Panc1 (cell line): ENCODE results near the gene HBB.

ENCODE experiments used
- POLR2AphosphoS5 ChIP-seq: IDR thresholded peaks from 2 replicates; pipeline ENCODE4 v1.6.1; 2012; ENCODE audit warnings: mild to moderate bottlenecking, low read depth, low read length, moderate library complexity
- REST ChIP-seq, 2 experiments: IDR thresholded peaks; 2 replicates each; pipeline ENCODE4 v1.6.1; 2011 to 2012; ENCODE audit warnings: low read depth in 2 of 2, control low read depth in 1 of 2, low read length in 1 of 2, mild to moderate bottlenecking in 1 of 2, moderate library complexity in 1 of 2; ENCODE audit not compliant: insufficient read depth in 1 of 2
- SIN3A ChIP-seq: IDR thresholded peaks from 2 replicates; pipeline ENCODE4 v1.6.1; 2012; ENCODE audit warnings: low read depth, mild to moderate bottlenecking, low read length, moderate library complexity, borderline replicate concordance; ENCODE audit not compliant: insufficient read depth
- TCF7L2 ChIP-seq: IDR thresholded peaks from 2 replicates; pipeline ENCODE4 v1.6.1; 2011; ENCODE audit warnings: mild to moderate bottlenecking, low read depth, low read length, inconsistent platforms
- TF ChIP-seq, protein P1 (sequence below): fragments of 450-650 bp; IDR thresholded peaks from 2 replicates; pipeline ENCODE4 v1.5.1; 2017; ENCODE audit warnings: mild to moderate bottlenecking

DNA sequence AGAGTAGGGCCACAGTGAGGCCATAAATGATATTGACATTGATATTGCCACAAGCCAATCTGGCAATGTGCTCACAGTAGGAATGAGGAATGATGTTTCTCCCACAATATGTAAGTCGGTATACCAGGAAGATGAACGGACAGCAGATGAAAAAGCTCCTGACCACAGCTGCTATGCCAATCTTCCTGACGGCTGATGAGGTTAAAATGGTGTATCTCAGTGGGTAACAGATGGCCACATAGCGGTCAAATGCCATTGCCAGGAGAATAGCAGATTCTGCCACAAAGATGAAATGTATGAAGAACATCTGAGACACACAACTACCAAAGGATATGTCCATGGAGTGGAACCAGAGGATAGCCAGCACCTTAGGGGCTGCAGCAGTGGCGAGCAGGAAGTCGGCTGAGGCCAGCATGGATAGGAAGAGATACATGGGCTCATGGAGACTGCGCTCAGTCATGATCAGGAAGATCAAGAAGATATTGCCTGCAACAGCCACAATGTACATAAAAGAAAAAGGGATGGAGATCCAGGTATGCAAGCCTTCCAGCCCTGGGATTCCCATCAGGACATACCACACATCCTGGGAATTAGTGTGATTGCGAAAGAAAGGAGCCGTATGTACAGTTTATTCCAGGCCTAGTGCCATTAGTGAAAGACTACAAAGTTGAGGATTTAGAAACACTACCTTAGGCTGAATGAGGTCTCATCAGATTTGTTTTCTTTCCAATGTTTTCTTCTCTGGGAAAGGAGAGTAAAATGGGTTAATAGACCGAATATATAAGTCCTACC lies 48.6 kb downstream of the HBB start:
- TF ChIP-seq, protein P1, sequence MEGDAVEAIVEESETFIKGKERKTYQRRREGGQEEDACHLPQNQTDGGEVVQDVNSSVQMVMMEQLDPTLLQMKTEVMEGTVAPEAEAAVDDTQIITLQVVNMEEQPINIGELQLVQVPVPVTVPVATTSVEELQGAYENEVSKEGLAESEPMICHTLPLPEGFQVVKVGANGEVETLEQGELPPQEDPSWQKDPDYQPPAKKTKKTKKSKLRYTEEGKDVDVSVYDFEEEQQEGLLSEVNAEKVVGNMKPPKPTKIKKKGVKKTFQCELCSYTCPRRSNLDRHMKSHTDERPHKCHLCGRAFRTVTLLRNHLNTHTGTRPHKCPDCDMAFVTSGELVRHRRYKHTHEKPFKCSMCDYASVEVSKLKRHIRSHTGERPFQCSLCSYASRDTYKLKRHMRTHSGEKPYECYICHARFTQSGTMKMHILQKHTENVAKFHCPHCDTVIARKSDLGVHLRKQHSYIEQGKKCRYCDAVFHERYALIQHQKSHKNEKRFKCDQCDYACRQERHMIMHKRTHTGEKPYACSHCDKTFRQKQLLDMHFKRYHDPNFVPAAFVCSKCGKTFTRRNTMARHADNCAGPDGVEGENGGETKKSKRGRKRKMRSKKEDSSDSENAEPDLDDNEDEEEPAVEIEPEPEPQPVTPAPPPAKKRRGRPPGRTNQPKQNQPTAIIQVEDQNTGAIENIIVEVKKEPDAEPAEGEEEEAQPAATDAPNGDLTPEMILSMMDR = no peak
- TF ChIP-seq POLR2AphosphoS5 (no peak), REST (IDR thresholded peaks at IDR 0.05; ENCODE audit: insufficient read depth in 1 of 2, low read depth in 2 of 2, low read length in 1 of 2) (no peak), SIN3A (no peak), TCF7L2 (no peak)
